OCI-LY1 (cell line): ENCODE data around the gene SLC31A2.

Source experiments
- EZH2 ChIP-seq: fragments of 200-600 bp; sonication (generic), shearing (Covaris generic); IDR thresholded peaks from 2 replicates; pipeline ENCODE4 v1.8.0; 2017; ENCODE audit warnings: borderline replicate concordance, mixed run types, mild to moderate bottlenecking, antibody characterized with exemption, low read length, moderate library complexity, mixed read lengths
- TF ChIP-seq, protein P1 (sequence below): fragments of 200-600 bp; sonication (generic), shearing (Covaris generic); IDR thresholded peaks from 2 replicates; pipeline ENCODE4 v1.5.1; 2017; ENCODE audit warnings: mild to moderate bottlenecking, antibody characterized with exemption, low read length, moderate library complexity, mixed read lengths

DNA sequence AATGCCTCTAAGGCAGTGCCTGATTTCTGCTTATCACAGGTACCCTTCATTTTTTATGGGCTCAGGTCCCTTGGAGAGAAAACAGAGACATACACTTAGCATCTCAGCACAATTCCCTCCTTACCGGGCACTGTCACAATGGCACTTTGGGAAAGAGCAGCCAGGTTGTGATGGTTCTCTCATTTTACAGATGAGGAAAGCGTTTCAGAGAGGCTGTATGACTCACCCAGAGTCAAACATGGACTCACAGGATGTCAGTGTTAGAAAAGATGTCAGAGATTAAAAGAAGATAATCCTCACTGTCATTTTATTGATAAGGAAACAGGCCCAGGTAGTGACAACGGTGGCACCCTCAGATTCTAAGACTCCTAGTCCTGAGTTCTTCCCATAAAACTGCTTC, 12.0 kb upstream of the SLC31A2 start:
- TF ChIP-seq EZH2: no peak
- TF ChIP-seq, protein P1, sequence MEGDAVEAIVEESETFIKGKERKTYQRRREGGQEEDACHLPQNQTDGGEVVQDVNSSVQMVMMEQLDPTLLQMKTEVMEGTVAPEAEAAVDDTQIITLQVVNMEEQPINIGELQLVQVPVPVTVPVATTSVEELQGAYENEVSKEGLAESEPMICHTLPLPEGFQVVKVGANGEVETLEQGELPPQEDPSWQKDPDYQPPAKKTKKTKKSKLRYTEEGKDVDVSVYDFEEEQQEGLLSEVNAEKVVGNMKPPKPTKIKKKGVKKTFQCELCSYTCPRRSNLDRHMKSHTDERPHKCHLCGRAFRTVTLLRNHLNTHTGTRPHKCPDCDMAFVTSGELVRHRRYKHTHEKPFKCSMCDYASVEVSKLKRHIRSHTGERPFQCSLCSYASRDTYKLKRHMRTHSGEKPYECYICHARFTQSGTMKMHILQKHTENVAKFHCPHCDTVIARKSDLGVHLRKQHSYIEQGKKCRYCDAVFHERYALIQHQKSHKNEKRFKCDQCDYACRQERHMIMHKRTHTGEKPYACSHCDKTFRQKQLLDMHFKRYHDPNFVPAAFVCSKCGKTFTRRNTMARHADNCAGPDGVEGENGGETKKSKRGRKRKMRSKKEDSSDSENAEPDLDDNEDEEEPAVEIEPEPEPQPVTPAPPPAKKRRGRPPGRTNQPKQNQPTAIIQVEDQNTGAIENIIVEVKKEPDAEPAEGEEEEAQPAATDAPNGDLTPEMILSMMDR: no peak
